CD4-positive, alpha-beta T cell (primary cell): ENCODE data around the gene RNU1-1. TPM values are rescaled to one million over a fixed set of nuclear protein-coding genes. Genes with fewer than 3 reads are reported as not detected.
"Not testable (repeated sequence)": the region's sequence is repeated elsewhere in the genome, so short reads cannot be mapped to it uniquely, and the experiment has no call there.

Source experiments
- ATAC-seq: fragments of 200-7000 bp; cut with Tn5 transposase; one replicate; pipeline ENCODE4 v1.10.0; 2022; ENCODE audit warnings: mild to moderate bottlenecking; ENCODE audit not compliant: poor library complexity
- CTCF ChIA-PET: fragments of 350-600 bp; sonication (Branson Sonifier 250); formaldehyde crosslinking; loops from one replicate; lab custom pipeline; 2021; ENCODE audit warnings: antibody characterized with exemption, inconsistent platforms; lab: Charles Lee
- POLR2A ChIA-PET: fragments of 350-600 bp; sonication (Branson Sonifier 250); formaldehyde crosslinking; loops from one replicate; lab custom pipeline; 2021; ENCODE audit warnings: antibody characterized with exemption, inconsistent platforms; lab: Charles Lee
- DNase-seq, 14 experiments: peaks; one replicate each; pipeline ENCODE4 v3.0.0-alpha.2; 2013 to 2020; ENCODE audit warnings: mixed read lengths in 2 of 14
- H3K27ac ChIP-seq, 2 donors: one replicate each; pipeline versions ENCODE4 v1.5.1 to v1.7.0; 2013; ENCODE audit warnings: low read length in 2 of 2, low read depth in 1 of 2, mild to moderate bottlenecking in 1 of 2
- H3K27me3 ChIP-seq, 2 experiments: 1 replicate in 1 of 2; 2 replicates in 1 of 2; pipeline versions ENCODE4 v1.6.1 to v1.7.0; 2013; ENCODE audit warnings: low read length in 2 of 2, control low read depth in 1 of 2, mild to moderate bottlenecking in 1 of 2, moderate library complexity in 1 of 2; ENCODE audit not compliant: insufficient read depth in 2 of 2, control insufficient read depth in 1 of 2
- H3K36me3 ChIP-seq: one replicate; pipeline ENCODE4 v1.6.1; 2013; ENCODE audit warnings: low read length, control low read depth; ENCODE audit not compliant: insufficient read depth
- H3K4me1 ChIP-seq: one replicate; pipeline ENCODE4 v1.6.1; 2013; ENCODE audit warnings: low read length, control low read depth; ENCODE audit not compliant: insufficient read depth
- H3K4me3 ChIP-seq: one replicate; pipeline ENCODE4 v1.5.1; 2013; ENCODE audit warnings: mild to moderate bottlenecking, low read length, moderate library complexity
- H3K9me3 ChIP-seq, 2 experiments: 1 replicate in 1 of 2; 2 replicates in 1 of 2; pipeline versions ENCODE4 v1.6.1 to v1.7.0; 2013; ENCODE audit warnings: low read length in 2 of 2, mild to moderate bottlenecking in 2 of 2, control low read depth in 1 of 2, moderate library complexity in 1 of 2; ENCODE audit not compliant: control insufficient read depth in 1 of 2, insufficient read depth in 1 of 2
- H3K27ac Mint-ChIP-seq: one replicate; pipeline ENCODE4 v1.8.0; 2020; ENCODE audit warnings: mixed read lengths
- H3K27me3 Mint-ChIP-seq: one replicate; pipeline ENCODE4 v1.8.0; 2021; ENCODE audit warnings: mixed read lengths
- H3K36me3 Mint-ChIP-seq: one replicate; pipeline ENCODE4 v1.8.0; 2021; ENCODE audit warnings: low read depth, mixed read lengths
- H3K4me1 Mint-ChIP-seq: one replicate; pipeline ENCODE4 v1.8.0; 2021; ENCODE audit warnings: low read depth, mixed read lengths
- H3K4me3 Mint-ChIP-seq: one replicate; pipeline ENCODE4 v1.8.0; 2020; ENCODE audit warnings: mild to moderate bottlenecking, mixed read lengths
- H3K9me3 Mint-ChIP-seq: one replicate; pipeline ENCODE4 v1.8.0; 2020; ENCODE audit warnings: mixed read lengths
- intact Hi-C, 2 experiments: fragments of 100-400 bp; cut with DNase I in 1 of 2; cut with micrococcal nuclease in 1 of 2; formaldehyde crosslinking; loops; one replicate each; pipeline versions ENCODE4 v1.15.1 to v1.9.0; 2023 to 2025; cut with DNase I, micrococcal nuclease
- total RNA-seq, 174 experiments: library from RNA in 2 of 174; stranded (reverse) in 2 of 174; gene quantifications; one replicate each; pipeline ENCODE4 v1.2.3 and lab custom pipeline; 2021 to 2026

RNU1-1 gene
- total RNA-seq, 2 experiments from 2014 or later = 4,982 to 5,937 TPM

GRCh38 chr1:16550212-16550918 is 36.3 kb upstream of the RNU1-1 start:
- H3K9me3 Mint-ChIP-seq, H3K4me3 Mint-ChIP-seq, intact Hi-C loops, H3K36me3 Mint-ChIP-seq, H3K4me1 Mint-ChIP-seq, DNase-seq, H3K27ac Mint-ChIP-seq, CTCF ChIA-PET, H3K27me3 ChIP-seq, H3K4me3 ChIP-seq, H3K9me3 ChIP-seq, H3K27ac ChIP-seq, ATAC-seq, POLR2A ChIA-PET, H3K27me3 Mint-ChIP-seq, H3K36me3 ChIP-seq, H3K4me1 ChIP-seq: not testable (repeated sequence)

- H3K36me3 Mint-ChIP-seq, H3K9me3 Mint-ChIP-seq, intact Hi-C loops, H3K27me3 ChIP-seq, POLR2A ChIA-PET, DNase-seq, H3K27me3 Mint-ChIP-seq, H3K27ac ChIP-seq, H3K4me3 Mint-ChIP-seq, ATAC-seq, H3K4me1 ChIP-seq, H3K36me3 ChIP-seq, H3K4me3 ChIP-seq, CTCF ChIA-PET, H3K9me3 ChIP-seq, H3K4me1 Mint-ChIP-seq, H3K27ac Mint-ChIP-seq: not testable (repeated sequence)
Measured at GRCh38 chr1:16549545-16549944, 35.5 kb upstream of the RNU1-1 start.

GRCh38 chr1:16547502-16548241 is 33.6 kb upstream of the RNU1-1 start:
- H3K4me1 Mint-ChIP-seq, H3K9me3 ChIP-seq, H3K27ac Mint-ChIP-seq, H3K4me3 Mint-ChIP-seq, H3K36me3 Mint-ChIP-seq, intact Hi-C loops, H3K36me3 ChIP-seq, H3K27ac ChIP-seq, CTCF ChIA-PET, POLR2A ChIA-PET, ATAC-seq, H3K4me3 ChIP-seq, H3K27me3 ChIP-seq, H3K4me1 ChIP-seq, DNase-seq, H3K9me3 Mint-ChIP-seq: not testable (repeated sequence)
- peaks cover 10% of the 10 kb centered on the region for H3K27me3 Mint-ChIP-seq

- peak in 3 of 14 experiments; percentile 10 to 35 (median 29) for DNase-seq
- H3K4me1 ChIP-seq, H3K27ac ChIP-seq, CTCF ChIA-PET, H3K4me3 Mint-ChIP-seq, POLR2A ChIA-PET, H3K36me3 Mint-ChIP-seq, intact Hi-C loops, H3K9me3 ChIP-seq, H3K4me1 Mint-ChIP-seq, H3K9me3 Mint-ChIP-seq, H3K27me3 ChIP-seq, H3K4me3 ChIP-seq, H3K36me3 ChIP-seq, H3K27ac Mint-ChIP-seq, ATAC-seq: not testable (repeated sequence)
- peaks cover 10% of the 10 kb centered on the region for H3K27me3 Mint-ChIP-seq
Measured at GRCh38 chr1:16545682-16546095, 31.6 kb upstream of the RNU1-1 start.

GRCh38 chr1:16540421-16540893 is 26.4 kb upstream of the RNU1-1 start:
- H3K36me3 Mint-ChIP-seq, POLR2A ChIA-PET, H3K9me3 ChIP-seq, H3K4me3 ChIP-seq, H3K27me3 Mint-ChIP-seq, ATAC-seq, H3K4me3 Mint-ChIP-seq, H3K4me1 ChIP-seq, H3K27me3 ChIP-seq, H3K27ac Mint-ChIP-seq, H3K4me1 Mint-ChIP-seq, H3K9me3 Mint-ChIP-seq, CTCF ChIA-PET, intact Hi-C loops, H3K27ac ChIP-seq, H3K36me3 ChIP-seq: not testable (repeated sequence)
- peak in 1 of 14 experiments; percentile 15 for DNase-seq

- CTCF ChIA-PET, H3K27ac ChIP-seq, POLR2A ChIA-PET, H3K9me3 ChIP-seq, H3K9me3 Mint-ChIP-seq, H3K27me3 ChIP-seq, DNase-seq, H3K27ac Mint-ChIP-seq, H3K36me3 ChIP-seq, ATAC-seq, H3K4me3 Mint-ChIP-seq, intact Hi-C loops, H3K36me3 Mint-ChIP-seq, H3K4me1 Mint-ChIP-seq, H3K4me3 ChIP-seq: not testable (repeated sequence)
- peaks cover 10% of the 10 kb centered on the region for H3K4me1 ChIP-seq
- peaks cover 17% of the 10 kb centered on the region for H3K27me3 Mint-ChIP-seq
Measured at GRCh38 chr1:16537528-16537927, 23.4 kb upstream of the RNU1-1 start.

- peaks cover 23% of the 10 kb centered on the region for H3K27me3 Mint-ChIP-seq
- intact Hi-C loops, H3K4me3 ChIP-seq, DNase-seq, H3K9me3 ChIP-seq, H3K36me3 ChIP-seq, H3K27ac Mint-ChIP-seq, H3K9me3 Mint-ChIP-seq, H3K36me3 Mint-ChIP-seq, ATAC-seq, H3K4me3 Mint-ChIP-seq, H3K27ac ChIP-seq, H3K27me3 ChIP-seq, CTCF ChIA-PET, H3K4me1 Mint-ChIP-seq, POLR2A ChIA-PET: not testable (repeated sequence)
- H3K4me1 ChIP-seq = peaks cover 10% of the 10 kb centered on the region
Measured at GRCh38 chr1:16536796-16537195, 22.7 kb upstream of the RNU1-1 start.
